ENCODE results near the gene TFPI.

The TFPI gene

DNA sequence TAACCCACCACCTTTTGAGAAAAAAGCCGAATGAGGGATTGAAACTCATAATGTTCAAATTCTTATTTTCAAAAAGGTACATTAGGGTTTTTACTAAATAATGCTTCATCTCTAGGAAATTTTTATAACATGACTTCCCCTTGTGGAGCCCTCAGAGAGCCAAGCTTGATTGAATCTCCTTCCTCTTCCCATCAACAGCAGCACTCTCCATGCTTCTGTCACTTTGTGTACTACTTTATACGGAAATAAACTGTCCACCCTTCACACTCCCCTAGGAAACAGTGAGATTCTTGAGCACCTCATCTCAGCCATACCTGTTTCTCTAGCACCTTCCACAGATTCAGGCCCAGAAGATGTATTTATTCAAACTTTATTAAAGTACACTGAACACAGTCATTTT is 51.8 kb downstream of the TFPI start:
- no peak for TF ChIP-seq JUND (IDR thresholded peaks at IDR 0.05; ENCODE audit: low read depth)
- in situ Hi-C loops (cut with HindIII; ENCODE audit: low pct_unique_long_range_greater_than_20kb, low sequenced_read_pairs), result no loop called here
- no peak for DNase-seq (ENCODE audit: low read depth in 1 of 2, low spot score in 1 of 2)

DNA sequence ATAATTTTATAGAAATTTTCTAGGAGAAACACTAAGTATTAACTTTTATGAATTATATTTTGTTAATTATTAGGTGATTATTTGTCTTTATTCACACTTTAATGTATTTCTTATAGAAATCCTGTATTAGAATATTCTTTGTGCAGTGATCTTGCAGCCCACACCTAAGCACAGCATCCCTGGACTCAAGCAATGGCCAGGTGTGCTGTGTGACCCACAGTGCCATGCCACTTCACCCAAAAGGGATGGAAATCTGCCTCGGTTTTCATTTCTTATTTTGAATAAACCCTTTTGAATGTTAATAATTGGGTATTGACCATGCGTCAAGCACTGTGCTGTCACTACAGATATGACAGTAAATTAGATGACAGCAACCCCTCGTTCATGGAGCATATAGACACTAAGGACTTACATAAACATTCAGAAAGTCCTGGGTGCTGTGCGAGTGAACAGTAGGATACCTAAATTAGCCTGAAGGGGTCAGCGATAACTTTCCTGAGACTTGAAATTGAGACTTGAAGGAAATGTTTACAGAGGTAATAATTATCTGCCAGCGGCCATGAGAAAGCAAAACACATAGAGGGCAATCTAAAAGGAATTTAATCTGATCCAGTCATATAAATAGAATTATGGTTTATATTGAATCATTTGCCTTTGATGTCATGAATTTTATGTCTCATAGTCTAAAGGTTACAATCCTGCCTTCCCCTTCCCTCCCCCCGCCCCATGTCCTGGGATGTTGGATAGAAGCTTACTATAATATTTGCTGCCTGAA is 53.5 kb downstream of the TFPI start:
- no peak for TF ChIP-seq JUND (IDR thresholded peaks at IDR 0.05; ENCODE audit: low read depth)
- in situ Hi-C loops (cut with HindIII; ENCODE audit: low pct_unique_long_range_greater_than_20kb, low sequenced_read_pairs), result no loop called here
- DNase-seq (ENCODE audit: low read depth in 1 of 2, low spot score in 1 of 2), result peak in 1 of 2 experiments; percentile 39

DNA sequence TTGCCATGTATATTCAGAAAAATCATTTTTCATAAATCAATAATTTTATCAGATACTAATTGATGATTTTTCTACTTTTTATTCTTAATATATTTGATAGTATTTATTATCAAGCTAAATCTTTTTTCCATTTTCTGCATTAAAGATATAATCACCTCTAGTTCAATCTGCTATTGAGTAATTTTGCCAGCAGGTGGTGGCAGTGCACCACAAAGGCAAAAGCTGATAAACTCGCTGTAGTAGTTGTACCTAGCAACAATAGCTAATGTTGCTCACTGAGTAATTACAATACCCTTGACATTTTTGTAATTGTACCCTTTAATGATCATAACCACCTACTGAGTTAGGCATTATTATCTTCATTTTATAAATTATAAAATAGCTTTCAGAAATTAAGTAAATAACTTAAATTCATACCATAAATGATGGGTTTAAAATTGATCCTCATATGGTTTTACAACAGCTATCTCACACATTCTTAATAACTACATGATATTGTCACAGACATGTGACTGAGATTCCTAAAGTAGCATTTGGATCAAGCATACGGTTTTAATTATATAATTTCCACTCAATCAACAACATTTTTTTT is 54.2 kb downstream of the TFPI start:
- DNase-seq (ENCODE audit: low read depth in 1 of 2, low spot score in 1 of 2), result peak in 1 of 2 experiments; percentile 58

DNA sequence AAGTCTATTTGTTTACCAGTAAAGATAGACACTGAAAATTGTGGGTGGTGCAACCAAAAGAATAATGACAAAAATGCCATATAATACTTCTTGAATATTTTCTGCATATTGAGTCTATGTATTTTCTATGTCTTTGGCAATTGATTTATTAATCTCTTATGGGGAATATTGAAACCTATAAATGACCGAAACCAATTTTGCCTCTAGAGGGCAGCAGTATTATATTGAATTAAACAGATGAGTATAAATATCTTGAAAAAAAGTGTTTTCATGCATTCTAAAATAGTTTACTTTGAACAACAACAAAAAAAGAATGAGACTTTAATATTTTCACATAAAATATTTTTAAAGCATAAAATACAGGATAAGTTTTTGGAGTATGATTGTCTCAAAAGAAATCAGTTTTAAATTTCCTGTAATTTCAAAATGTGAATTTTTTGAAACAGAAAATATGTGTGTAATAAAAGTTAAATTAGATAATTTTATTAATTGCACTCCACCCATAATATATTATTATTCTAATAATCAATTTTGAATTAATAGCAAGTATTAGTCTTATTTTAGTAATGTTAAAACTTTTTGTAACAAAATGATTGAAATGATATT is 56.3 kb downstream of the TFPI start:
- peak in 1 of 2 experiments; percentile 4 for DNase-seq (ENCODE audit: low read depth in 1 of 2, low spot score in 1 of 2)
- in situ Hi-C loops (cut with HindIII; ENCODE audit: low pct_unique_long_range_greater_than_20kb, low sequenced_read_pairs), result no loop called here
- no peak for TF ChIP-seq JUND (IDR thresholded peaks at IDR 0.05; ENCODE audit: low read depth)

More for the DNA sequence above, 54.2 kb downstream of the TFPI start:
- in situ Hi-C loops (cut with HindIII; ENCODE audit: low pct_unique_long_range_greater_than_20kb, low sequenced_read_pairs), result no loop called here
- no peak for TF ChIP-seq JUND (IDR thresholded peaks at IDR 0.05; ENCODE audit: low read depth)

GRCh38 chr2:187497140-187497539 is 57.1 kb downstream of the TFPI start:
- no peak for TF ChIP-seq JUND (IDR thresholded peaks at IDR 0.05; ENCODE audit: low read depth)
- in situ Hi-C loops (cut with HindIII; ENCODE audit: low pct_unique_long_range_greater_than_20kb, low sequenced_read_pairs), result no loop called here
- DNase-seq (ENCODE audit: low read depth in 1 of 2, low spot score in 1 of 2), result no peak

GRCh38 chr2:187495324-187495723 is 58.9 kb downstream of the TFPI start:
- no peak for DNase-seq (ENCODE audit: low read depth in 1 of 2, low spot score in 1 of 2)
- in situ Hi-C loops (cut with HindIII; ENCODE audit: low pct_unique_long_range_greater_than_20kb, low sequenced_read_pairs), result no loop called here
- no peak for TF ChIP-seq JUND (IDR thresholded peaks at IDR 0.05; ENCODE audit: low read depth)

DNA sequence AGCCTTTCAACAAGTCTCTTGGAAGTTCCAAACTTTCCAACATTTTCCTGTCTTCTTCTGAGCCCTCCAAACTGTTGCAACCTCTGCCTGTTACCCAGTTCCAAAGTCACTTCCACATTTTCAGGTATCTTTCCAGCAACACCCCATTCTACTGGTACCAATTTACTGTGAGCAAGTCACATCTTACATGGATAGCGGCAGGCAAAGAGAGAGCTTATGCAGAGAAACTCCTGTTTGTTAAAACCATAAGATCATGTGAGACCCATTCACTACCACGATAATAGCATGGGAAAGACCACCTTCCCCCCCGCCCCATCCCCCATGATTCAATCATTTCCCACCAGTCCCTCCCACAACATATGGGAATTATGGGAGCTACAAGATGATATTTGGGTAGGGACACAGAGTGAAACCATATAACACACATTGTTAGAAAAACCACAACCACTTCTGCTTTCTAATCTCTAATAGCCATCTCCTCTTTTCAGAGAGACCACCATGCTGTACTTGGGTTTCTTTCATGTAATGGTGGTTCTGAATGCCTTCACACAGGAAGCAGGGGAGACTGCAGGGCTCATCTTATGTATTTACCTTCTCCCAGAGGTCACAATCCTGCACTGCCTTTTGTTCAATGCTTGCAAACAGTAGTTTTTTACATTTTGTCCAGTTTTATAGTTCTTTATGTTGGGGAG is 60.2 kb downstream of the TFPI start:
- DNase-seq (ENCODE audit: low read depth in 1 of 2, low spot score in 1 of 2), result no peak
- no peak for TF ChIP-seq JUND (IDR thresholded peaks at IDR 0.05; ENCODE audit: low read depth)
- in situ Hi-C loops (cut with HindIII; ENCODE audit: low pct_unique_long_range_greater_than_20kb, low sequenced_read_pairs), result no loop called here

- no peak for TF ChIP-seq JUND (IDR thresholded peaks at IDR 0.05; ENCODE audit: low read depth)
- no peak for DNase-seq (ENCODE audit: low read depth in 1 of 2, low spot score in 1 of 2)
- in situ Hi-C loops (cut with HindIII; ENCODE audit: low pct_unique_long_range_greater_than_20kb, low sequenced_read_pairs), result no loop called here
These were observed 61.1 kb downstream of the TFPI start for GRCh38 chr2:187493180-187493579.

DNA sequence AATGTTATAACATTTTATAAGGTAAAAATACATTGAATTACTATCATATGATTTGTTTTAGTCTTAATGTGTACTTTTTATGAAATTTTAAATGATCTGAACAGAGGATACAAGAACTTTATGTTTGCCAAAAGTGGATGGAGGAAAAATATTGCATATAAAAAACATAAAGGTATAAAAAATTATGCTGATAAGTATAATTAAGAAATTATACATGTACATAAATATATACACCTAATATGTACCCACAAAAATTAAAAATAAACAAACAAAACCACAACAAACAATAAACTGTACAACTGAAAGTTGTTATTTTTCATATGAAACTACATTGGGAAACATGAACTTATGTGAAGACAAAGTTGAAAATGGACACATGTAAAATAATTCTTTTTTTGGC is 68.0 kb downstream of the TFPI start:
- TF ChIP-seq JUND (IDR thresholded peaks at IDR 0.05; ENCODE audit: low read depth), result no peak
- DNase-seq (ENCODE audit: low read depth in 1 of 2, low spot score in 1 of 2), result no peak
- in situ Hi-C loops (cut with HindIII; ENCODE audit: low pct_unique_long_range_greater_than_20kb, low sequenced_read_pairs), result no loop called here

GRCh38 chr2:187485523-187485922 is 68.7 kb downstream of the TFPI start:
- TF ChIP-seq JUND (IDR thresholded peaks at IDR 0.05; ENCODE audit: low read depth), result no peak
- in situ Hi-C loops (cut with HindIII; ENCODE audit: low pct_unique_long_range_greater_than_20kb, low sequenced_read_pairs), result no loop called here
- DNase-seq (ENCODE audit: low read depth in 1 of 2, low spot score in 1 of 2), result no peak

GRCh38 chr2:187483537-187483936 is 70.7 kb downstream of the TFPI start:
- in situ Hi-C loops (cut with HindIII; ENCODE audit: low pct_unique_long_range_greater_than_20kb, low sequenced_read_pairs), result no loop called here
- DNase-seq (ENCODE audit: low read depth in 1 of 2, low spot score in 1 of 2), result no peak
- no peak for TF ChIP-seq JUND (IDR thresholded peaks at IDR 0.05; ENCODE audit: low read depth)

- no peak for TF ChIP-seq JUND (IDR thresholded peaks at IDR 0.05; ENCODE audit: low read depth)
- peak in 1 of 2 experiments; percentile 10 for DNase-seq (ENCODE audit: low read depth in 1 of 2, low spot score in 1 of 2)
- in situ Hi-C loops (cut with HindIII; ENCODE audit: low pct_unique_long_range_greater_than_20kb, low sequenced_read_pairs), result no loop called here
These were observed 71.4 kb downstream of the TFPI start for GRCh38 chr2:187482796-187483195.

- no peak for TF ChIP-seq JUND (IDR thresholded peaks at IDR 0.05; ENCODE audit: low read depth)
- in situ Hi-C loops (cut with HindIII; ENCODE audit: low pct_unique_long_range_greater_than_20kb, low sequenced_read_pairs), result no loop called here
- no peak for DNase-seq (ENCODE audit: low read depth in 1 of 2, low spot score in 1 of 2)
These were observed 72.7 kb downstream of the TFPI start for GRCh38 chr2:187481543-187481942.

All from T47D (cell line).